NCI-H128 (cell line): ENCODE data around the gene NPW.

Source experiments
- DNase-seq: peaks from one replicate; lab custom pipeline; 2025; ENCODE audit not compliant: unreplicated experiment; lab: John Stamatoyannopoulos, UW

The NPW gene

DNA sequence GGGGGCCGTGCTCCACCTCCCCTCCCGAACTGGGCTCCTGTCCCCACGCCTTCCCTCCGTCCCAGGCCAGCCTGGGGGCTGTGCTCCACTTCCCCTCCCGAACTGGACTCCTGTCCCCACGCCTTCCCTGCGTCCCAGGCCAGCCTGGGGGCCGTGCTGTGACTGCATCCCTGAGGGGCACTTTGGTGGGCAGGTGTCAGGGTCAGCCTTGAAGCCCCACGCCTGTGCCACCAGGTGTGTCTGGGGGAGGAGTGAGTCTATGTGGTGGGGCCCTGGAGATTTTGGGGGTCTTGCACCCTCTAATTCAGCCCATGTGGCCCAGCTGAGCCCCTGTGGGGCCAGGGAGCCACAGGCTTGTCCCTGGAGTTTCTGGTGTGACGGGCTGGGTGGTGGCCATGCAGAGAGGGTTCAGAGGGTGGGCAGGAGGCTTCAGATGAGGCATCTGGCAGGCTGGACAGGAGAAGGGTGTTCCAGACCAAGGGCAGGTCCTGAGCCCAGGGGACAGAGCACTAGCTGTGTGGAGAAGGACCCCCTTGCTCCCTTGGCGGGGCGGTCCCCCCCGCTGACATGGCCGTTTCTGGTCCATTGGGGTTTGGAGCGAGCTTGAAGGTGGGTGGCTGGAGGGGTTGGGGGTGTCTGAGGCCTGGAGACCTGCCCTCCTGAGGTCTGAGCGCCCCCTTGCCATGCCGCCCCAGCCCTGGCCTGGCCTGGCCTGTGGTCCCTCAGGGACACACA is 15.3 kb downstream of the NPW start:
- no peak for DNase-seq

DNA sequence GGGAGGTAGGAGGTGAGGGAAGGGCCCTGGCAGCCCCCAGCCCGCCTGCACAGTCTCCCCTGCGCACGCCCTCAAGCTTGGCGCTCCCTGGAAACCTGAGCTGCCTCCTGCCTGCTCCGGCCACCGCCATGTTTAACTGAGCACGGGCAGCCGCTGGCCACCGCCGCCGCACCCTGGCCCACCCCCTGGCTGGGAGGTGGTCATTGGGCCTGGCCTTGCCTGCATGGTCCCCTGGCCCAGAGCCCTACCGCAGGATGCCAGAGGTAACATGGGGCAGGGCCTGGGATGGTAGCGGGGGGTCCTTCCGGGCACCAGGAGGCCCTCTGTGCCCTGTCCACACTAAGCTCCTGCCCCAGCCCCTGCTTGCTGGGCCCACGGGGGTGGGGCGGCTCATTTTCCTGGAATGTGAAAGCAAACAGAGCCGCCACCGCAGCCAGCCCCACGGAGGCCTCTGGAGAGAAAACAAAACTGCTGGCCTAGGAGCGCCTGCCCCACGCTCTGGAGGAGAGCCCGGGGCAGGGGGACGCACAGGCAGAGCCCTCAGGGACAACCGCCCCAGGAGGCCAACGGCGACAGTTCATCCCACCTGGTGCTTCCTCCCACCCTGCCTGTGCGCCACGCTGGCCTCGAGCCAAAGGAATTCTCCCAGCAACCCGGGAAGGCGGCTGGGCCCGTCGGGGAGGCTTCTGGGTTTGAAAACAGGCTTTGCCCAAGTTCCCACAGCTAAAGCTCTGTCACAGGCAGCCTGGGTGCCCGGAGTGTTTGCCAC is 16.0 kb downstream of the NPW start:
- DNase-seq, result no peak

DNA sequence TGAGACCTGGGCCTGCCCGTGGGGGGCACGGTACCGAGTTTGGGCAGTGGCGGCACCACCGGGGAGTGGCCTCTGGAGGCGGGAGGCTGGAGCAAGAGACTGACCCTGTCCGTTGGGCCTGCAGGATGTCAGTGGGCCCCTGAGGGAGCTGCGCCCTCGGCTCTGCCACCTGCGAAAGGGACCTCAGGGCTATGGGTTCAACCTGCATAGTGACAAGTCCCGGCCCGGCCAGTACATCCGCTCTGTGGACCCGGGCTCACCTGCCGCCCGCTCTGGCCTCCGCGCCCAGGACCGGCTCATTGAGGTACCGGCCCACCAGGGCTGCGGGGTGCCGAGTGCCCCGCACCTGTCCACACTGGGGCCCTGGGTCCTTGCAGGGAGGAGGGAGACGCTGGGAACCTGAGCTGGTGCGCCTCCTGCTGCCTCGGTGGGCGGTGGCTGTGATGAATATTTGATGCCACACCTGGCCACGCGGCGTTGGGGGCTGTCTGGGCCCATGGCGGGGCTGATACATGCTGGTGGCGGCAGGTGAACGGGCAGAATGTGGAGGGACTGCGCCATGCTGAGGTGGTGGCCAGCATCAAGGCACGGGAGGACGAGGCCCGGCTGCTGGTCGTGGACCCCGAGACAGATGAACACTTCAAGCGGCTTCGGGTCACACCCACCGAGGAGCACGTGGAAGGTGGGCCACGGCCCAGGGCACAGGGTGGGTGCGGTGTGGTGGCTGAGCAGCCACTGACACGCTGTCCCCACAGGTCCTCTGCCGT is 16.8 kb downstream of the NPW start:
- DNase-seq, result no peak

DNA sequence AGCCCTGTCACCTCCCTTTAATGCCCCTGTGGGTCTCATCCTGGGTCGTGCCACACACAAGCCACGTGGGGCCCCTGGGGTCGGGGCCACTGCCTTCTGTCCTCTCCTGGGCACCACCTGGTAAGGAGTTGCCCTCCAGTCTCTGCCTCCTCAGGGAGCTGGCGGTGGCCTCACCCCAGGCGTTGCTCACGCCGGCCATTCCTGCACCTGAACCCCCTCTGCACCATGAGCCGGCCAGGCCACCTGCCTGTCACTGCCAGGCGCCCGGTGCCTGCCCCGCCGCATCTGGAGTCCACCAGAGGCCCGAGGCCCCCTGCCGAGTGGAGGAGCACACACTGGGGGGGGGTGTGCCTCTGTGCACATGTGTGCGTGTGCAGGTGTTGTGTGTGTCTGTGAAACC is 17.5 kb downstream of the NPW start:
- no peak for DNase-seq

DNA sequence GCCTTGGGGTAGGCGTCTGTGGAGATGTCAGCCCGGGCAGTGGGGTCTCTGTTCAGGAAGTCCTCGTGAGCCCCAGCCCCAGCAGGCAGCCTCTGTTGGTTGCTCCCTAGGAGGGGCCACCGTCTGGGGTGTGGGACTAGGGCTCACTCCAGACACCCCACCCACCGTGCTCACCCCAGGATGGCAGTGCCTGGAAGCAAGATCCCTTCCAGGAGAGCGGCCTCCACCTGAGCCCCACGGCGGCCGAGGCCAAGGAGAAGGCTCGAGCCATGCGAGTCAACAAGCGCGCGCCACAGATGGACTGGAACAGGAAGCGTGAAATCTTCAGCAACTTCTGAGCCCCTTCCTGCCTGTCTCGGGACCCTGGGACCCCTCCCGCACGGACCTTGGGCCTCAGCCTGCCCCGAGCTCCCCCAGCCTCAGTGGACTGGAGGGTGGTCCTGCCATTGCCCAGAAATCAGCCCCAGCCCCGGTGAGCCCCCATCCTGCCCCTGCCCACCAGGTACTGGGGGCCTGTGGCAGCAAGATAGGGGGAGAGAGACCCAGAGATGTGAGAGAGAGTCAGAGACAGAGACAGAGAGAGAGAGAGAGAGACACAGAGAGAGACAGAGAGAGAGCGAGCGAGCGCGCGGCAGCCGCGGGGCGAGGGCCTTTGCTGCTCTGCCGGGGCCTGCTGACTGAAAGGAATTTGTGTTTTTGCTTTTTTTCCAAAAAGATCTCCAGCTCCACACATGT is 18.2 kb downstream of the NPW start:
- no peak for DNase-seq

DNA sequence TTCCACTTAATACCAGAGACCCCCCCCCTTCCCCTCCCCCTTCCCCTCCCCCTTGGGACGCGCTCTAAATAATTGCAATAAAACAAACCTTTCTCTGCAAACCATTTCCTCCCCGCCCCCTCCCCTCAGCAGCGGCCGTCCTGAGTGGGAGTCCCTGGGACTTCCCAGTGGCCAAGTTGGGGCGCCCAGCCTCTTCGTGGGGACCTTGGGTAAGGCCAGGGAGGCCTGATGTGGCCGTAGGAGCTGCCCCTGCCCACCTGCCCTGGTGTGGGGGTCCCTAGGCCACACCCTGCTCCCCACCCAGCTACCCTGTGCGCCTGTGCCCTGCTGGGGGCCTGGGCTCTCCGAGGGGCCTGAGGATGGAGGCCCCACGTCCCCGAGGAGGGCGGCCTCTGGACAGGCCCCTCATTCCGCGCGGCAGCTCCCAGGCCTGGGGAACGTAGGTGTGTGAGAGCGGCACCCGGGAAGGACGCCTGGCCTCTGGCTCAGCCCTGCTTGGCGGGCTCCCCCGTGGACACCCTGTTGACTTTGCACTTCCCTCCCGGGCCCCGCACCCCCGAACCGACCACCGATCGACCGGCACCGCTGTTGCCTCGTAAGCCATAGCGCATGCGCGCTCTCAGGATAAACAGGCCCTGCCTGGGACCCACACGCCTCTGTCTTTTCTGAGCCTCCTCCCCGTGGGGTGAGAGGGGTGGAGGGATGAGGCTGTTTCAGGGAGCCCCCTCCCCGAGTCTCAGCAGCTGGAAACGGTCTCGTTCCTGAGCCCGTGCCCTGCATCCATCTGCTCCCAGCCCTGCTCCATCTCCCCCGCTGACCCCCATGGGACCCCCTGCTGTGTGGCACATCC is 19.0 kb downstream of the NPW start:
- no peak for DNase-seq

DNA sequence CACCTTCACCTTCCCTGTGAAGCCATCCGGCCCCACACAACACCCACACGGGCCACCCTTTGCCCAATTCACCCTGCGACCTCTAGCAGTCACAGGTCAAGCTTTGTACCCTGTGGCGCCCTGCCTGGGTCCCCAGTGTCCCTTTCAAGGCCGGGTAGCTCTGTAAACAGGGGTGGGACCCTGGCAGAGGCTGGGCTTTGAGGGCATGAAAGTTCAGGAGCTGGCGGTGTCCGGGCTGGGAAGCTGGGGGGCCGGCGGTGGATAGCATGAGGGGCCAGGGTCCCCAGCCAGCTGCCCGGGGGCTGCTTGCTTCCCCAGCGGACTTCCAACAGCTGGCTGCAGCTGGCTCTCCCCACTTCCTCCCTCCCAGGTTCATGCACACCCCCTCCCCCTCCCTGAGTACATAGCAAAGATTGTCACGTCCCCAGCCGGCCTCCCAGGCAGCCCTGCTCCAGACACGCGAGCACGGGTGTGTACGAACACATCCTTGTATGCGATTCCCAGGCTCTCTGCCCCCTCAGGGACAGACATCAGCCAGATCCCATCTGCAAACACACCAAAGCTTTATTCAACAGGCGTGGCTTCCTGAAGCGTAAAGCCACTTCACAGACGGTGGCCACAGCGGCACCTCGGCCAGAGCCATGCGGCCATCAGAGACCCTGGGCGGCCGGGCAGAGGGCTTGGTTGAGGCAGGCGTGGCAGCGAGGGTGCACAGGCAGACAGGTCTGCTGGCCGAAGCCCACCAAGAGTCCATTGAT is 19.9 kb downstream of the NPW start:
- DNase-seq, result no peak

DNA sequence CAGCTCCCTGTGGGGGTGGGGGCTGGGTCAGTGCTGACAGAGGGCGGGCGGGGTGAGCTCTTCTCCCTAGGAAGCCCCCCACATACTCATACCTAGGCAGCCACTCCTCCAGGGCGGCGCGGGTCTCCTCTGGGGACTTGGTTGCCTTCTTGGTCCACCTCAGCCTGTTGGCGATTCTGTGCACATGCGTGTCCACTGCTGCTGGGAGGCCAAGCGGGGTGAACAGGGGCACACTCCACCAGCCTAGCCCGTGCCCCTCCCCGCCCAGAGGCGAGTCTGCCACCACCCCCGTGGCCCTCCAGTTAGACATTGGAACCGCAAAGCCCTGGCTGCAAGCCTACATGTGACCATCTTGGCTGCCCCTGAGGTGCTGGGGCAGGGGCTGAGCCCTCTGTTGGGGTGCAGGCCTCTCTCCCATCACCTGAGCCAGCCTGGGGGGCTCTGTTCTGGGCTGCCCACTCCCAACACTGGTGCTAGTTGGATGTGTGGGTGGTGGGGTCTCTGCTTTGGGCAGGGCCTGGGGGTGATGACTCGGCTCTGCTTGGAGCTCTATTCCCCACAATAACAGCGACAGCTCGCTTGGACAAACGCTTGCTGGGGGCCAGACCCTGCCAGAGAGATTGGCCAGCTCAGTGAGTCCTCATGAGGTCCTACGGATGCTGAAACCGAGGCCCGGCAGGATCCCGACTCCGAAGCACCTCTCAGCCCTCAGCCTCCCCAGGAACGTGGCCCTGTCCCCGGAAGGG is 20.6 kb downstream of the NPW start:
- DNase-seq, result no peak

DNA sequence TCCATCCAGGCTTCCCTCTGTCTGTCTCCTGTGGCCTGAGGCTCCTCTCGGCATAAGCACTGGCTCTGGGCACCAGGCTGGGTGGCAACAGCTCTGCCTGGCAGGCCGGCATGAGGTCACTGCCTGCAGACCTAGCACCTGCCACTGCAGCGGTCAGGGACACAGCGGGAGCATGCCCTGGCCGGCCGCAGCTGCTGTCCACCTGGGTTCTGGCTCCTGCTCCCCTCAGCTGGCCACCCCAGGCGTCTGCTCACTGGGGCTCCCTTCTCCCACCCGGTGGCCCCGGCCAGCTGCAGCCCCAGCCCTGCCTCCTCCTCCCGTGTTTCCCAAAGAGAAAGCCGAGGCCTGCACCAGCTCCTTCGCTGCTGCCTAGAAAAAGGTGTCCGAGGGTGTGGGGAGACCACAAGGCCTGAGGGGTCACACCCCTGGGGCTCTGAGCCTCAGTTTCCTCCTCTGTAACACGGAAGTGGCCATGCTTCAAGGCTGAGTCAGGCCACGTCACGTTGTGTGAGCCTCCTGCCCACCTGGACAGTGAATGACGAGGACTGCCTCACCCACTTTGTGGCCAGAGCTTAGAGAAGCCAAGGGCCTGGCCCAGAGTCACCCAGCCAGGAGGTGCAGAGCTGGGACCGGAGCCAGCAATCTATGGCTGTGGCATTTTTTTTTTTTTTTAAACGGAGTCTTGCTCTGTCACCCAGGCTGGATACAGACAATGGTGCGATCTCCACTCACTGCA is 21.4 kb downstream of the NPW start:
- DNase-seq, result no peak

DNA sequence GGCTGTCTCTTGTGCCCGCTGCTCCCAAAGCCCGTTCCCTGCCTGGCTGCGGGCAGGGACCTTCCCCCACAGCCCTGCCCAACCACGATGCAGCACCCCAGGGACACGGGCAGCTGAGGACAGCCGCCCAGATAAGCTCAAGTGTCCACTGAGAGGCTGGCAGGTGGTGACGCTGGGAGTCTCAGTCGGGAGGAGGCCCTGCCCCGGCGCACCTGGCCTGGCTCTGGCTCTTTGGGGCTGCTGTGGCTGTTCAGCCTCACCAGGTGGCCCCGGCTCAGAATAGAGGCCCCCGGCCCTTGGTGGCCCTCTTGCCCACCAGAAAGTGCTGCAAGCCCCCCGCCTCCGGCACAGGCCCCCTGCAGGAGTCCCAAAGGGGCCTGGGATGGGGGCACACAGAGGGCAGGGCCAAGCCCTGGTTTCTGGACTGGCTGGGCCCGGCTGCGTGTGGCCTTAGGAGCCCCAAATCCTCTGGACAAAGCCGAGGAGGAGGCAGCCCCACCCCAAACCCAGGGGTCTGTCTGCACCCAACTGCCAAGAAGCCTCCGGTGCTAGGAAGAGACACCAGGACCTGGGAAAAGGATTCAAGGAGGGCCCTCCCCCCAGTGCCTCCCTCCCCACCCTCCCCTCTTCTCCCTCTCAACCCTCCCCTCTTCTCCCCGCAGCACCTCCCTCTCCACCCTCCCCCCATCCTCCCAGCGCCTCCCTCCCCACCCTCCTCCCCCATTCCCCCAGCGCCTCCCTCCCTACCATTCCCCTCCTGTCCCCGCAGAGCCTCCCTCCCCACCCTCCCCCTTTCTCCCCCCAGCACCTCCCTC is 22.8 kb downstream of the NPW start:
- DNase-seq, result peak; percentile 48

DNA sequence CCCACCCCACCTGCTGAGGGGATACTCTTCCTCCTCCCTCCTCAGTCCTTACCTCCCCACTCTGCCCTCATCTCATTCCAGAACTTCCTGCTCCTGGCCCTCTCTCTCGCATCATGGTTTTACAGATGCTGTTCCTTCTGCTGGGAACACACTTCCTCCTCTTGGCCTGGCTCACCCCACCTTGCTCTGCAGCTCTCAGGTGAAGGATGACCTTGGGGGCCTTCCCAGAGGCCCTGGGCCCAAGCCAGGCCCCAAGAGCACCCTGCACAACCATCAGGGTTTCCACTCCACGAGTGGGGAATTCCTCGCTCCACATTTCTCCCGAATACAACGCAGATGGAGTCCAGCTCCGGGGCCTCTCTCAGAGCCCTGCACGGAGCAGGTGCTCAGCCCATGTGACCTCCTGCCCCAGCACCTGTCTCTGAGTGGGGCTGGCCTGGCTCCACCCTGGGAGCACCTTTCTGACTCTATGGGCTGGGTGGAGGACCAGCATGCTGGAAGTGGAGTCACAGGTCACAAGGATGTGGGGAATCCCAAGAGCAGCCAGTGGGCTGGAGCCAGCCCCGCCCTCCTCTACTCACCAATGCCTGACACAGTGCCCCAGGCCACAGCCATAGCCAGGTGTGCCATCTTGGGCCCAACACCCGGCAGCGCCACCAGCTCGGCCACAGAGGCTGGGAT is 23.5 kb downstream of the NPW start:
- no peak for DNase-seq

DNA sequence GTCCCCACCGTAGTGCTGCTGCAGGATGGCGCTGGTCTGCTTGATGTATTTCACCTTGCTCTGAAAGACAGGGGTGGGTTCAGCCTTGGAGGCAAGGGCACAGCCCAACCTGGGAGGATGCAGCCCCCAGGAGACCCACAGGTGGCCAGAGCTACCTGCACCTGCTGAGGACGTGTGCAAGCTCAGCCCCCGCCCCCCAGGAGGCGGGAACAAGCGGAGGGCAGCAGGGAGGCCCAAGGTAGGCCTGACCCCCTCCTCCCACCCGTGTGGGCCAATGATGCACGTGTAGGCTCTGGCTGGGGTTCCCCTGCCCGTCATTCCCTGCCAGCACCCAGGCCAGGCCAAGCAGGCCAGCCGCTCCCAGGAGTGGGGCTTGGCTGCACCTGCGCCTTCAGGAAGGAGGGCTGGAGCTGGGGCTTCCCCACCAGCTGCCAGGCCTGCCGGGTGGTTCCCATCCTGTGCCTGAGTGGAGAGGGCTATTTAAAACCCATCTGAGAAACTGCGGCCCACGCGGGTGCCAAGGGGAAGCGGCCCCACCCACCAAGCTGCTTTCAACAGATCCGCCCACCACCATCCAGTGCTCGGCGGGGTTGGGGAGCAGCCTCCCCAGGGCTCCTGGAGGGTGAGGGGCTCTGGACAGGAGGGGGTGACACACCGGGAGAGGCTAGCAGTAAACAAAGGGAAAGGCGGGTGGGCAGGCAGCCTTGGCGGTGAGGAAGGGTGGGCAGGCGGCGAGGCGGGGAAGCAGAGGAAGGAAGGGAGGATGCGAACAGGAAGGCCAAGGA is 24.3 kb downstream of the NPW start:
- DNase-seq, result no peak

DNA sequence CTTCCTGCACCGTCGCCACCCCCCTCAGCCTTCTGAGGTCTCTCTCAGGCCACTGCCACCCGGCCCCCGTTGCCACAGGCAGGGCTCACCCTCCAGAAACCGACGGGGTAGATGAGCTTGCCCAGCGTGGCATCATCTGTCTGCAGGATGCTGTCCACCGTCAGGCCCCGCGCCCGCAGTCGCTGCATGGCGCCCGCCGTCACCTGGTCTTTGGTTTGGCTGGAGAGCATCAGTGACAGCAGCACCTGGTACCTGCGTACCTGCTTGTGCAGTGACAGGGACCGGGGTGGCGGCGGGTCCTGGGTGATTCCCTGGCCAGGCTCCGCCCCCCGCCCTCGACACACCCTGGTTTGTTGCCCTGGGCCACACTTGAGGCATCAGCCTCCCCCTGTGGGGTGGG is 25.0 kb downstream of the NPW start:
- DNase-seq, result no peak

DNA sequence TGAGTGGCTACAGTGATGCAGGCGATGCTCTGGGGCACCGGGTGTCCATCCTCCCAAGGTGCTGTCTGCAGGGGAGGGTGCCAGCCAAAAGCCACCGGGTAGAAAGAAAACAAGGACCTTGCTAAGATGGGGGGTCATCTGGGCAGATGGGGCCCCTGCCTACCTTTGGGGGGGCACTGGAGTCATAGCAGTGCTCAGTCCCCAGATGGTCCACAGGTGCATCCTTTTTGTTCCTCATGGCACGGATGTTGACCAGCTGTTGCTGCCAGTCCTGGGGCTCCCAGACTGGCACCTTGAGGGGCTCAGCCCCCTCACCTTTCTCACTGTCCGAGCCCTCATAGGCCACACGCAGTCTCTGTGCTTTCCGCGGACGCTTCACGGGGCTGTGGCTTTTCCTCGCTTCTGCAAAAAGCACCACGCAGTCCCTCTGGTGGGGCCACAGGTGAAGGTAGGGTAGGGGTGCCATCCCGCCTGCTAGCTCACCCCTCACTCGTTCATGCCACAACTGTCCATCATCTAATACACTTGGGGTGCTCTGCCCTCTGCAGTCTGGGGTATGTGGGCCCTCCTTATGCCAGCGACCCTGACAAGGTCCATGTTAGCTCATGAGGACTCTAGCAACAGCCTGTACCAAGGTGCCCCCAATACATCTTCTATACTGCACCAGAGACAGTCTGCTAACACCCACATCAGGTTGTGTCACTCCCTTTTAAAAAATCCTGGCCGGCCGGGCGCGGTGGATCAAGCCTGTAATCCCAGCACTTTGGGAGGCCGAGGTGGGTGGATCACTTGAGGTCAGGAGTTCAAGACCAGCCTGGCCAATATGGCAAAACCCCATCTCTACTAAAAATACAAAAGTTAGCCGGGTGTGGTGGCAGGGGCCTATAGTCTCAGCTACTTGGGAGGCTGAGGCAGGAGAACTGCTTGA is 26.6 kb downstream of the NPW start:
- DNase-seq, result no peak

DNA sequence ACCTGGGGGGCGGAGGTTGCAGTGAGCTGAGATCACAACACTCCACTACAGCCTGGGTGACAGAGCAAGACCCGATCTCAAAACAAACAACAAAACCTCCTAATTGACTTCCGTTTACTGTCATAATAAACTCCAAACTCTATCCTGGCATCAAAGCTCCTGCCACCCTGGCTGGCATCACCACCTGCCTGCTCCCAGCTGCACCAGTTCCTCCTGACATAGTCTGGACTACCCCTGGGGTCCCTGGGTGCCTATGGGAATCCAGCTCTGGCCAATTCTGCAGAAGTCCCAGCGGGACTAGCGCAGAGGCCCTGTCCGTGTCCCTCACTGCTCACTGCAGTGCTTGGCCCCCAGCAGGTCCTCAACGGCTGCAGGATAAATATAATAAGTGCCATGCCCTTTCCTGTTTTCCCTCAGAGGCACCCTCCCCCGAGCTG is 27.3 kb downstream of the NPW start:
- DNase-seq, result no peak
